Fibroblast of lung (primary cell): ENCODE data around the gene CRACR2A. TPM values are rescaled to one million over a fixed set of nuclear protein-coding genes. Genes with fewer than 3 reads are reported as not detected.

Experiments
- DNase-seq, 2 donors: peaks; one replicate each; pipeline versions ENCODE4 v3.0.0 to v3.0.0-alpha.2; 2010; ENCODE audit warnings: low read depth in 2 of 2
- H2AFZ ChIP-seq: 2 replicates; pipeline ENCODE4 v1.5.1; 2012; ENCODE audit warnings: low read length, control low read depth, inconsistent platforms
- H3K27ac ChIP-seq: 2 replicates; pipeline ENCODE4 v1.5.1; 2011; ENCODE audit warnings: low read length, control low read depth; ENCODE audit not compliant: insufficient read depth
- H3K27me3 ChIP-seq: 2 replicates; pipeline ENCODE4 v1.5.1; 2011; ENCODE audit warnings: mild to moderate bottlenecking, low read length; ENCODE audit not compliant: control insufficient read depth, insufficient read depth
- H3K36me3 ChIP-seq: 2 replicates; pipeline ENCODE4 v1.5.1; 2011; ENCODE audit warnings: low read length; ENCODE audit not compliant: control insufficient read depth, insufficient read depth
- H3K4me1 ChIP-seq: 2 replicates; pipeline ENCODE4 v1.5.1; 2011; ENCODE audit warnings: low read length; ENCODE audit not compliant: control insufficient read depth, insufficient read depth; ENCODE audit errors: extremely low read depth
- H3K4me2 ChIP-seq: 2 replicates; pipeline ENCODE4 v1.5.1; 2011; ENCODE audit warnings: low read length, control low read depth; ENCODE audit not compliant: insufficient read depth; ENCODE audit errors: extremely low read depth
- H3K4me3 ChIP-seq, 4 experiments: fragments of 200-600 bp in 1 of 4; sonication (generic) in 1 of 4; replicated peaks in 1 of 4; 2 replicates each; pipeline ENCODE4 v1.5.1; 2011 to 2016; ENCODE audit warnings: low read length in 4 of 4, low read depth in 3 of 4, mild to moderate bottlenecking in 3 of 4, control low read depth in 2 of 4, inconsistent platforms in 1 of 4, mixed read lengths in 1 of 4; ENCODE audit not compliant: insufficient read depth in 1 of 4; ENCODE audit errors: control extremely low read depth in 1 of 4
- H3K79me2 ChIP-seq: 2 replicates; pipeline ENCODE4 v1.5.1; 2012; ENCODE audit warnings: mild to moderate bottlenecking, low read length, inconsistent platforms; ENCODE audit not compliant: control insufficient read depth, insufficient read depth
- H3K9ac ChIP-seq: 2 replicates; pipeline ENCODE4 v1.5.1; 2011; ENCODE audit warnings: mild to moderate bottlenecking, low read length, control low read depth; ENCODE audit not compliant: insufficient read depth
- H3K9me3 ChIP-seq: 2 replicates; pipeline ENCODE4 v1.5.1; 2012; ENCODE audit warnings: low read depth, low read length; ENCODE audit not compliant: control insufficient read depth, insufficient read depth
- H4K20me1 ChIP-seq: 2 replicates; pipeline ENCODE4 v1.5.1; 2011; ENCODE audit warnings: low read length; ENCODE audit not compliant: control insufficient read depth, insufficient read depth; ENCODE audit errors: extremely low read depth
- CTCF ChIP-seq, 2 donors: IDR thresholded peaks in 1 of 2; conservative IDR thresholded peaks in 1 of 2; 1 replicate in 1 of 2; 2 replicates in 1 of 2; pipeline ENCODE4 v1.5.1; 2011 to 2012; ENCODE audit warnings: low read length in 2 of 2, control low read depth in 1 of 2, inconsistent platforms in 1 of 2, low read depth in 1 of 2, mild to moderate bottlenecking in 1 of 2
- EZH2 ChIP-seq: IDR thresholded peaks from 2 replicates; pipeline ENCODE4 v1.5.1; 2012; ENCODE audit warnings: low read length, control low read depth, mild to moderate bottlenecking; ENCODE audit errors: missing control alignments
- polyA plus RNA-seq, 2 donors: library from polyadenylated mRNA; depleted of rRNA in 1 of 2; stranded (reverse) in 1 of 2; unstranded in 1 of 2; fragments of >200 nt; gene quantifications; 2 replicates each; pipeline ENCODE4 v1.2.1, GENCODE V29; 2011 to 2012; ENCODE audit warnings: missing spikeins in 1 of 2
- total RNA-seq: library from RNA; depleted of rRNA; stranded (reverse); fragments of >200 nt; gene quantifications from 2 replicates; pipeline ENCODE4 v1.2.1, GENCODE V29; 2014

CRACR2A gene
- total and polyA plus RNA-seq, 2 donors (not counting 1 experiment from before 2014, with no cell fraction given), result 5.8 to 5.9 TPM

DNA sequence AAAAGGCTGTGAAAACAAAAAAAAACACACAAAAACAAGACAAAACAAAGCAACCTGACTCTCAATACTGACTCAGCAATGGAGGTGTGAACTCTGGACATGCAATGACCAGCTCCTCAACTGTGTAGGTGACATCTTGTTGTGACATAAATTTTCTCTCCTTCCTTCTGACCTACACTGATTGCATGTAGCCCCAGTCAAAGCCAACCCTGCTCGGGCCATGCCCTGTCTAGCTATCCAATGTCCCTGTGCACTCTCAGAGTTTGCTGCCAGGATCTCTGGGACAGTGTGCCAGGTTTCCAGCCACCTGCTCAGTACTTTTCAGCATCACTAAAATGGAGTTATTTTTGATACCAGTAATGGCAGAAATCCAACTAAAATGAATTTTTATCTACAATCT is 18.9 kb upstream of the CRACR2A start:
- H3K9me3 ChIP-seq, result no peaks in the 10 kb centered on the region
- DNase-seq, result no peak
- peaks cover 4% of the 10 kb centered on the region for H3K27me3 ChIP-seq
- H3K9ac ChIP-seq, result no peak overlapping the region
- H3K27ac ChIP-seq, result no peak overlapping the region
- H3K4me1 ChIP-seq, result no peaks in the 10 kb centered on the region
- no peak overlapping the region for H3K4me3 ChIP-seq
- no peaks in the 10 kb centered on the region for H3K36me3 ChIP-seq
- H4K20me1 ChIP-seq, result no peaks in the 10 kb centered on the region
- TF ChIP-seq CTCF (conservative IDR thresholded peaks at IDR 0.05 in 1 of 2, IDR thresholded peaks at IDR 0.05 in 1 of 2; ENCODE audit: low read depth in 1 of 2, low read length in 2 of 2) (no peak), EZH2 (no peak)
- no peak overlapping the region for H3K4me2 ChIP-seq
- H2AFZ ChIP-seq, result no peak overlapping the region
- no peaks in the 10 kb centered on the region for H3K79me2 ChIP-seq

GRCh38 chr12:3770891-3771290 is 18.0 kb upstream of the CRACR2A start:
- TF ChIP-seq CTCF (conservative IDR thresholded peaks at IDR 0.05 in 1 of 2, IDR thresholded peaks at IDR 0.05 in 1 of 2; ENCODE audit: low read depth in 1 of 2, low read length in 2 of 2) (no peak), EZH2 (no peak)
- Histone ChIP-seq H2AFZ (no peak overlapping the region), H3K36me3 (no peaks in the 10 kb centered on the region)

GRCh38 chr12:3768911-3769447 is 16.1 kb upstream of the CRACR2A start:
- Histone ChIP-seq H3K4me2 (no peak overlapping the region), H4K20me1 (no peaks in the 10 kb centered on the region), H3K79me2 (no peaks in the 10 kb centered on the region), H3K9ac (no peak overlapping the region), H3K36me3 (no peaks in the 10 kb centered on the region), H3K4me3 (no peak overlapping the region), H3K27ac (no peak overlapping the region), H3K4me1 (no peaks in the 10 kb centered on the region), H3K27me3 (no peaks in the 10 kb centered on the region), H3K9me3 (no peaks in the 10 kb centered on the region), H2AFZ (no peak overlapping the region)
- DNase-seq, result no peak
- no peak for TF ChIP-seq CTCF (conservative IDR thresholded peaks at IDR 0.05 in 1 of 2, IDR thresholded peaks at IDR 0.05 in 1 of 2; ENCODE audit: low read depth in 1 of 2, low read length in 2 of 2)
- no peak for TF ChIP-seq EZH2

More at GRCh38 chr12:3770891-3771290, 18.0 kb upstream of the CRACR2A start:
- Histone ChIP-seq H3K27ac (no peak overlapping the region), H3K4me1 (no peaks in the 10 kb centered on the region), H3K4me3 (no peak overlapping the region), H3K9ac (no peak overlapping the region), H3K79me2 (no peaks in the 10 kb centered on the region), H3K9me3 (no peaks in the 10 kb centered on the region), H3K4me2 (no peak overlapping the region), H3K27me3 (peaks cover 3% of the 10 kb centered on the region), H4K20me1 (no peaks in the 10 kb centered on the region)
- peak; percentile 64 to 84 for DNase-seq
